ENCODE measurements around the gene RELN. TPM values are rescaled to one million over a fixed set of nuclear protein-coding genes. Genes with fewer than 3 reads are reported as not detected.
A peak's percentile ranks its signal among the peaks of the same experiment; 100 is the strongest.

Gene RELN
- total RNA-seq, 4 donors from 2014 or later: 2.2 to 8.6 (median 3.5) TPM

DNA sequence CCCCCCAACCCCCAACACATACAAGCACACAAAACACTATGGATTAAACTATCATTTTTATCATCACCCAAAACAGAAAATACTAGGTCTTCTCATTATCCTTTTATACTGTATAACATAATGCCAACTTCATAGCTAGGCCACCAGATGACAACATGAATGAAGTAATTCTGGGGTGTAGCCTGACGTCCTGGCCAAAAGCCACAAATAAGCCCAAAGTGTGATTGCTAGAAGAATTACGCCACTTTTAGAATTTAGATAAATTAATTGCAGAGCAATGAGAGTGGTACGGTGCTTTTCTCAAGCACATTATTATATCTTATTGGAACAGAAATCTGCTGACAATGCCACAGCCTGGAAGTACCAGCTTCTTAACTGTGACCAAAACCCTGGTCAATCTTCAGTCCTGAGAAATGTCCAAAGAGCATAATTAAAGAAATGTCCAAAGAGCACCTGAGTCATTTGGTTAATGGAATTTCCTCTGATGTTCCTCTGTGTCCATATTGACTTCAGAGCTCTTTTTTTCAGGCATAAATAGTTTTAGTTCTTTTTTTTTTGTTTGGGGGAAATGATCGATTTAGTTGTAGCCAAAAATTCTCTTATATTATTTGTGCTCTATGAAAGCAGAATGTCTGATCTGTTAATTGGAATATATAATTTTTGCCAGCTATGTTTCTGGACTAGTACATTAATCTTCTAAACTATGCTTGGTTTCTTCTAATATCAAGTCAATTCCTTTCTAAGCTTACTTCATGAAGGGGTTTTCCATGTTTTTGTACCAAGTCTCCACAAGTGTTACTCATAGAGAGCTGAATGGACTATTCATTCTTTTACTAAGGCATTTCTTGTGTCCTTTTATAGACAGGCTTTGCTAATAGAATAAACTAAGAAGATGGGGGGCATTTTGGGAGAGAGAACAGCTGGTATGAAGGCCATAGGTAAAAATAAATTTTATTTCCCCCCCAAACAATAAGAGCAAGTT is 310.0 kb downstream of the RELN start:
- 58 to 83% methylated on average over 4 of the region's 4 CpGs for WGBS, 2 donors (ENCODE audit: low coverage in 1 of 2)
- ATAC-seq: no peak
- Histone ChIP-seq H3K4me1 (no peaks in the 10 kb centered on the region), H3K9me3 (no peaks in the 10 kb centered on the region), H3K4me3 (no peak overlapping the region), H3K27me3 (no peaks in the 10 kb centered on the region), H3K27ac (peak overlapping the region in 1 of 4 donors; percentile 4), H3K36me3 (no peaks in the 10 kb centered on the region)
- no peak for TF ChIP-seq EP300 (IDR thresholded peaks at IDR 0.05)
- TF ChIP-seq POLR2AphosphoS5 (IDR thresholded peaks at IDR 0.05): no peak
- TF ChIP-seq POLR2A (IDR thresholded peaks at IDR 0.05): no peak
- TF ChIP-seq, protein P1, sequence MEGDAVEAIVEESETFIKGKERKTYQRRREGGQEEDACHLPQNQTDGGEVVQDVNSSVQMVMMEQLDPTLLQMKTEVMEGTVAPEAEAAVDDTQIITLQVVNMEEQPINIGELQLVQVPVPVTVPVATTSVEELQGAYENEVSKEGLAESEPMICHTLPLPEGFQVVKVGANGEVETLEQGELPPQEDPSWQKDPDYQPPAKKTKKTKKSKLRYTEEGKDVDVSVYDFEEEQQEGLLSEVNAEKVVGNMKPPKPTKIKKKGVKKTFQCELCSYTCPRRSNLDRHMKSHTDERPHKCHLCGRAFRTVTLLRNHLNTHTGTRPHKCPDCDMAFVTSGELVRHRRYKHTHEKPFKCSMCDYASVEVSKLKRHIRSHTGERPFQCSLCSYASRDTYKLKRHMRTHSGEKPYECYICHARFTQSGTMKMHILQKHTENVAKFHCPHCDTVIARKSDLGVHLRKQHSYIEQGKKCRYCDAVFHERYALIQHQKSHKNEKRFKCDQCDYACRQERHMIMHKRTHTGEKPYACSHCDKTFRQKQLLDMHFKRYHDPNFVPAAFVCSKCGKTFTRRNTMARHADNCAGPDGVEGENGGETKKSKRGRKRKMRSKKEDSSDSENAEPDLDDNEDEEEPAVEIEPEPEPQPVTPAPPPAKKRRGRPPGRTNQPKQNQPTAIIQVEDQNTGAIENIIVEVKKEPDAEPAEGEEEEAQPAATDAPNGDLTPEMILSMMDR (IDR thresholded peaks at IDR 0.05): no peak

DNA sequence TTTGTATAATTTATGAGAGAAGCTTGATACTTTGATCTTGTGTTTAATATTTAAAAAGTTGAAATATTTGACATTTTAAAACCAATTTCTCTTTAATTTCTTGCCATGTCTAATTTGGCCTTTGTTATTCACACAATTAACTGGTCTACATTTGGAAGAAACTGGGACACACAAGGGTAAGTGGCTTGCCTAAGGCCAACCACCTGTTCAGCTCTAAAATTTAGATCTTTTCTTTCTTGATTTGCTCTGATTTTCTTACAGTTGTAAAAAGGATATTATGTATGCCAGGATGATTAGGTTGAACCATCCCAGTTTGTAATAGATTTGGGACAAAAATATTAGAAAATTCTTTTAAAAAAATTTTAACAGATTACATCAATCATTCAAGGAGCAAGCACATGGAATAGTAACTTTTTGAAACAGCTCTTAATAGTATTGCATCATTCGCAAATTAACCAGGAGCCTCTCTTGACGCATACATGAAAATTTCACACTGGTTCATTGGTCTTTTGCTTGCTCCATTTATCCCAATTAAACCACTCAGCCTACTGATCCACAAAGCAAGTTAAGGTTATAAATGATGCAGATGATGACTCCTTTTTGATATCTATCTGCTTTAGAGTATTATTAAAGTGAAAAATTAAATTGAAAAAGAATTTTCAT is 321.0 kb downstream of the RELN start:
- Histone ChIP-seq H3K36me3 (no peaks in the 10 kb centered on the region), H3K27me3 (no peaks in the 10 kb centered on the region), H3K4me3 (no peak overlapping the region), H3K27ac (no peak overlapping the region), H3K4me1 (no peaks in the 10 kb centered on the region), H3K9me3 (no peaks in the 10 kb centered on the region)
- TF ChIP-seq, protein P1 (IDR thresholded peaks at IDR 0.05): no peak
- WGBS, 2 donors (ENCODE audit: low coverage in 1 of 2): 83 to 100% methylated on average over 2 of the region's 2 CpGs
- ATAC-seq: no peak

DNA sequence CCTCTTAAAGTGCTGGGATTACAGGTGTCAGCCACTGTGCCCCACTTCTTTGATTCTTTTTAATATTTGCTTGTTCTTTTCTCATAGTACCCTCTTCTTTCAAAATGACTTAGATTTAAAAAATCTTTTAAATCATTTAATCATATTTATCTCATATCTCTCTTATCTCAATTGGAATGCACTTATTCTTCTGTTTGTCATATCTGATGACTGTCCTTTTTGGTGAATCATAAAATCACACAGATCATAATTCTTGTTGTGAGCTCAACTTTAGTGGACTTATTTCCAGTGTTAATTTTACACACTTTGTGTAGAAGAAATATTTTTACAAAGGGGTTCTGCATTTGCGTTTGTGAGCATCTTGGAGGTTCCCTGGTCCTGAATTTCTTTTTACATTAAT is 323.1 kb downstream of the RELN start:
- H3K9me3 ChIP-seq: no peaks in the 10 kb centered on the region
- no peaks in the 10 kb centered on the region for H3K4me1 ChIP-seq
- no peaks in the 10 kb centered on the region for H3K36me3 ChIP-seq
- 72 to 78% methylated on average over 1 of the region's 1 CpG for WGBS, 2 donors (ENCODE audit: low coverage in 1 of 2)
- H3K4me3 ChIP-seq: no peak overlapping the region
- no peak for ATAC-seq
- no peaks in the 10 kb centered on the region for H3K27me3 ChIP-seq
- H3K27ac ChIP-seq: no peak overlapping the region
- TF ChIP-seq EP300 (IDR thresholded peaks at IDR 0.05) (no peak), POLR2A (IDR thresholded peaks at IDR 0.05) (no peak), POLR2AphosphoS5 (IDR thresholded peaks at IDR 0.05) (no peak)
- TF ChIP-seq, protein P1 (IDR thresholded peaks at IDR 0.05): no peak

GRCh38 chr7:103664577-103664976 is 324.9 kb downstream of the RELN start:
- H3K27ac ChIP-seq: no peak overlapping the region
- ATAC-seq: no peak
- no peaks in the 10 kb centered on the region for H3K9me3 ChIP-seq

More at GRCh38 chr7:103664577-103664976, 324.9 kb downstream of the RELN start:
- TF ChIP-seq EP300 (IDR thresholded peaks at IDR 0.05) (no peak), POLR2A (IDR thresholded peaks at IDR 0.05) (no peak), POLR2AphosphoS5 (IDR thresholded peaks at IDR 0.05) (no peak)
- TF ChIP-seq, protein P1 (IDR thresholded peaks at IDR 0.05): no peak
- H3K4me1 ChIP-seq: no peaks in the 10 kb centered on the region
- no peaks in the 10 kb centered on the region for H3K36me3 ChIP-seq
- H3K27me3 ChIP-seq: no peaks in the 10 kb centered on the region
- whole genome bisulfite sequencing, 2 donors (ENCODE audit: low coverage in 1 of 2): 77 to 83% methylated on average over 1 of the region's 1 CpG
- no peak overlapping the region for H3K4me3 ChIP-seq

All from gastroesophageal sphincter (tissue), 4 donors.